CD4-positive, alpha-beta T cell treated with Interferon gamma for 1 hour (primary cell): ENCODE data around the gene CES2.
"Not testable (repeated sequence)": the region's sequence is repeated elsewhere in the genome, so short reads cannot be mapped to it uniquely, and the experiment has no call there.

Source experiments
- DNase-seq: peaks from one replicate; pipeline ENCODE4 v3.0.0-alpha.2; 2020

Gene CES2

DNA sequence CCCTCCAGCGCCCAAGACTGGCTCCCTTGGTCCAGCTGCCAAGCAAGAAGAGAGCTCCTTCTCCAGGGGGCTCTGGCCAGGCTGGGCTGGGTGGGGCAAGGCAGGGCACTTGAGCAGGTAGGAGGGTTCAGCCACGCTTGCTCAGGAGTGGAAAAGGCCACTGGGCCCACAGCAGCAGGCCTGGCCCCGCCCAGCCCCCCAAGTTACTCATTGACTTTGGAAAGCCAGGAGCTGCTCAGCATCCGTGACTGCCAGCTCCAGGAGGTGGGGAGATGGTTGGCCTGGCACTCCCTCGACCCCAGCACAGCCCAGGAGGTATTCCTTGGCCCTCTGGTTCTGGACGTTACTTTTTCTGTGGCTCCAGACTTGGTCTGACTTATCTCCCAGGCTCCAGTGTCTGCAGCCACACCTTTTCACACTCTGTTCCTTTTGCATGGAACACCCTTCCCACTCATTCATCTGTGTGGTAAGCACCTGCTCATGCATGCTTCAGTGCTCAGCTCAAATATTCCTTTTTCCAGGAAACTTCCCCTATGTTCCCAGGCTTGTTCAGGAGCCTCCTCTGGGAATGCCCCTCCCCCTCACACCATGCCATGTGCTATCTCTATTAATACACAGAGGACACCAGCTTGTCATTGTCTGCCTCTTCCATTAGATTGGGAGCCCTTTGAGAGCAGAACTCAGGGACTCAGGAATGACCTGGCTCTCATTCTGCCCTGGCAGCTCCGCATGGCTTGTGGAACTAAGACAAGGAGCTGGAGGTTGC is 16.3 kb upstream of the CES2 start, which contains the start of gene CDH16:
CDH16 (minus strand) TSS at position 83 of the 766 bp plus-strand sequence. CDS start 820 bp downstream, outside the sequence.
- no peak for DNase-seq

DNA sequence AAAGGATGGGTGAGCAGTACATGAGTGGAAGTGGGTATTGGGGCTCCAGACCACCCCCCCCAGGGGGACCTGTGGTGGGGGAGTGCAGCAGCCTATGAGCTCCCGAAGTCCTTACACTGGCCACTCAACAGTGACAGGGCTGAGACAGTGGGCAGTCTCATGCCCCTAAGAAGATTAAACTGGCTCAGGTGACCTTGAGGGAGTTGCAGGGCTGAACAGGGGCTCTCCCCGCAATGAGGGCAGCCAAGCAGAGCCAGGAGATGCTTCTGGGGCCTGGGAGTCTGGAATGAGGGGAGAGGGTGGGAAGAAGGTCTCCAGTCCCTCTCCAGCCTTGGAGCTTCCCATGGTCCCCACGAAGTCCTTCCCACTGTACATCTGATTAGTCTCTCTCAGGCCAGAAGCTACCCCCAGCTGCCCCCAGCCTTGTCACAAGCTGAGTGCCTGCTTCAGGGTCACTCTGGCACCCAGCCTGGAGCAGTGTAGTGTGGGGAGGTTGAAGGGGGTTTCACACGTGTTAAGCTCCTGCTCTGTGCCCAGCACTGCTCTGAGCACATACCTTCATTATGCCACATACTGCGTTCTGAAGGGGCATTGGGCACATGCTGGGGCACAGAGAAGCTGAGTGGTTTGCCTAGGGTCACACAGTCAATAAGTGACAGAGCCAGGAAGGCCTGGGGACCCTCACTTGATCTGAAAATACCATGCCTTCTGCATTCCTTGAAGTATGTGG is 15.6 kb upstream of the CES2 start:
- DNase-seq: no peak

DNA sequence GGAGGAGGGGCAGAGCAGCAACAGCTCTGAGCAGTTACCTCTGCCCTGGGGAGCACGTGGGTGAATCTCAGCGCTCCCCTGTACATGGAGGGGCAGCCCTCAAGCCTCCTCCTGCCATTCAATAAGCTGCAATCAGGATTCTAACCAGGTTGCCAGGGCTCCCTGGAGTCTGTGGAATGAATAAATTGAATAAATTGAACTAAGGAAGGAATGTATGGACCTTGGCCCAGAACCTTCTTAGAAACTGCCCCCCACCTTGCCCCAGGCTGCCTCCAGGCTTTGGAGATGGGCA is 15.1 kb upstream of the CES2 start:
- no peak for DNase-seq

DNA sequence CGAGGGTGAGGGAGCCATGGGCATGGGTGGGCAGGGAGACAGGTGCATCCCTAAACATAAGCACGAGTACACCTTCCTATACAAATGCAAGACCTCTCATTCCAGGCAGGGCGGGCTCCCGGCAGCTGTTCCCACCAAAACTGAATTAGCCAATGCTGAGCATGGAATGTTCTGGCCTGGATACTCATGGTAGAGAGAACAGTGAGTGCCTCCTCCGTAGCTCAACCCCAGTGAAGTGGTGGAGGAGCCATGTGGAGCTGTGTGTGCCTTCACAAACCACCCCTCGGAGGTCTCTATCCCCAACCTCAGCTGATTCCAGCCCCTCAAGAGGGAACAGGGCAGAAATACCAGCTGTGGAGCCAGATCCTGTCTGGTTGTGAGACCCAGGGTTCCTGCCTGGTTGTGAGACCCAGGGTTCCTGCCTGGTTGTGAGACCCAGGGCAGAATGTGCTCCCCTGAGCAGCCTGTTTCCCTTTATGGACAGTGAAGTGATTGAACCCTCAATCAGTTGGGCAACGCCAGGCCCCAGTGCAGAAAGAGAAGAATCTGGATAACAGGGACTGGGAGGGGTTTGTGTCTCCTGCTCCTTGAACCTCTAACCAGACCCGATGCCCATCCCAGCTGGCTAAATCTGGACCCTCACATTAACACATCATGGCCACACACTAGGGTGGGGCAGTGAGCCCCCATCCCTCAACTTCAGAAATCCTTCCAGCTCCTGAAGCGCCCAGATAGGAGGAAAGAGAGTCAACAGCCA is 14.2 kb upstream of the CES2 start:
- no peak for DNase-seq

DNA sequence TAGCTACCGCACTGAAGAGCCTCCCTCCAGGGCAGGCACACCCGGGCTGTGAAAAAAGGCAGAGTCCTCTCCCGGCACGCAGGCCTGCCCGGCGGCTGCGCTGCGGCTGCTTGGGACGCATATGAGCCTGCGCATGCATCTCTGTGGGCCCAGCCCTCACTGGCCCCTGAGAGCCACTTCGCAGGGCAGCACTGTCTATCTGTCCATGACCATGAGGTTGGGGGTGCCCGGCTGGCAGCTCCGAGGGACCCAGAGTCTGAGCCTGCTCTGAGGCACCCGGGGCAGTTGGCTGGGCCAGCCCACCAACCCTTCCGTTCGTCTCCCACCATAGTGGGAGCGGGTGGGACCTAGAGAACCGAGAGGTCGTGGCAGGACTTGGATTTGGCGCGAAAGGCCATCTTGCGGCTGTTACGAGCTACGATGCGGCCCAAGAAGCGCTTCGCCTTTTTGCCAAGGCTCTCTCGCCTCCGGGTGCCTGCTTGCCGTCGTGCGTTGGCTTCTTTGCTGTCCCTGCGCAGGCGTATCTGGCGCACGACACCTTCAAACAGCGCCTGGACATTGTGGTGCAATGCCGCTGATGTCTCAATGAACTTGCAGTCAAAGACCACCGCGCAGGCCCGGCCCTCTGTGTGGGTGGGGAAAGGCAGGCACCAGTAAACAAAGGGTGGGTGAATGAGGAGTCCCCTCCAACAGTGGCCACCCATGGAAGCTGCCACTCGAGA is 13.4 kb upstream of the CES2 start:
- DNase-seq: no peak

DNA sequence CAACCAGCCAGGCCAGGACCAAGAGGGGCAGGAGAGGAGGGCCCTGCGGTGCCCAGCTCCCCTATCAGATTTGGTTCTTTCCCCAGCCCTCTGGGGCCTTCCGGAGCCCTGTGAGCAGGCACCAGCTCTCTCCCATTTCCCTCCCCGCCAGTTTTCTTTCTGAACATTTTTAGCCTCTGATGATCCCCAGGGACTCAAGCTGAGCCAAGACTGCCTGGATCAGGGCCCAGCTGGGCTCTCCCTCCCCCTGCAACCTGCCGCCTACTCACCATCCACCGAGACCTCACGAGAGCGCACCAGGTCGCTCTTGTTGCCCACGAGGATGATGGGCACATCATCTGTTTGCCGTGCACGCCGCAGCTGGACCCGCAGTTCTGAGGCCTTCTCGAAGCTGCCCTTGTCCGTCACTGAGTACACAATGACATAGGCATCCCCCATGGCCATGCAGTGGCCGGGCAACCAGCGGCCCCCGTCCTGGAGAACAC is 12.0 kb upstream of the CES2 start:
- DNase-seq: no peak

DNA sequence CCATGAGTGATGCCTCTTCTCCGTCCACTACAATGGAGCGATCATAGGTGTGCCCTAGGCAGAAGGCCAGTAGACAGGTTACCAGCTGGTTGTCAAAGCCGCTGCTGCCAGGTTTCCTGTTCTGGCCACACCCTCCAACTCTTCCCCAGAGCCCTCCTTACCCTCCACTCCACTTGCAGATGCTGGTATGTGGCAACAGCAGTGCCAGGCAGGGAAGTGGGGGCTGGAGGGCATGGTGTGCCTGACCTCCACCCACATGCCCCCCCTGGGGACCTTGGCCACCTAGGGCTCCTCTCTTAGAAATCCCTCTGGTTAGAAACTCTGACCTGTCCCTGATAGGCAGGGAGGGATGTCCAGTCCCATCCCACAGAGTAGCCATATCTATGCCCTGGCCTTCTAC is 11.4 kb upstream of the CES2 start:
- DNase-seq: no peak

DNA sequence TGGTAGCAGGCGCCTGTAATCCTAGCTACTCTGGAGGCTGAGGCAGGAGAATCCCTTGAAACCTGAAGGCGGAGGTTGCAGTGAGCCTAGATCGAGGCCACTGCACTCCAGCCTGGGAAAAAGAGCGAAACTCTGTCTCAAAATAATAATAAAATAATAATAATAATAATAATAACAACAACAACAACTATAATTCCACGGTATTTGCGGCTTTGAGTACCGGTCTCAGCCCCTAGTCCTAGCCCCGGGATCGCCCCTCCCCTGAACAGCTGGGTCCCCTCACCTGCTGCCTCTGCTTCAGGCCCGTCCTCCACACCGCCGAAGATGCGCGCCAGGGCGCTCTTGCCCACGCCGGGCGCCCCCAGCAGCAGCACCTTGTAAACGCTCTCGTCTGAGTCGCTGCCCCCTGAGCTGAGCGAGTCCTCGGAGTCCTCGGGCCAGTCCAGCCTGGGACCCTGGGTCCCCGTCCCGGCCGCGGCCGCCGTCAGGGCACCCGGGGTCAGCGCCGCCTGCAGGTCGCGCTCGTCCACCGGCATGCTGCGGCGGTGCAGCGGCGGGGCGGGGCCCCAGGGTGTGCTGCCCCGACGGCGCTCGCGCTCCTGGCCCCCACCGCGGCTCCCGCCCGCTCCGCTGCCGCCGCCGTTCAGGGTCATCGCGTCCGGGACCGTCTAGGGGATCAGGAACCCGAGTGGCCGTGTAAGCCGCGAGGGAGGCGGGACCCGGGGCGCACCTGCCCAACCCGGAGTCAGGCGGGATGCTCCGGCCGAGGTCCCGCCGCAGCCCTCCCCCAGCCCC is 10.6 kb upstream of the CES2 start:
- DNase-seq: peak; percentile 28

DNA sequence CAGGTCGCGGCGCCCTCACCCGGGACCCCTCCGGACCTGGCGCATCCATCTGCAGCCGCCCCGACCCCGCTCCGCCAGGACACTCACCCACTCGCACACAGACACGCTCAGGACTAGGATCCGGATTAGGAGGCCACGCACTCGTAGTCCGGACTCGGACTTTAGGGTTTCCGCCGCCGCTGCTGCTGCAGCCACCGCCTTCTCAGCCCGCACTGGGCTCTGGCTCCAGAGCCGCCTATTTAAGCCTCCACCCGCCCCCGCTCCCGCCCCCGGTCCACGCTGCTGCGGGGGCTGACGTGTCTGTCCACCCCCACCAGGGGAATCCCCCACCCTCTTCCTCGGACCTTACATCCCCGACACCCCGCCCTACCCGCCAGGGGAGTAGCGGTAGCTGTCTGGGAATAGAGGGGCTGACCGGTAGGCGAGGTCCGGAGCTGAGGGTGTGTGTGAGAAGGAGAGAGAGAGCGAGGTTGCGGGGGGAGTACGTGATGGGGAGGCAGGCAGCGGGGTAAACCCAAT is 9.9 kb upstream of the CES2 start, which contains the start of gene RRAD:
RRAD (minus strand) TSS at position 214 of the 519 bp plus-strand sequence. CDS start 356 bp downstream, outside the sequence.
- DNase-seq: peak; percentile 43

DNA sequence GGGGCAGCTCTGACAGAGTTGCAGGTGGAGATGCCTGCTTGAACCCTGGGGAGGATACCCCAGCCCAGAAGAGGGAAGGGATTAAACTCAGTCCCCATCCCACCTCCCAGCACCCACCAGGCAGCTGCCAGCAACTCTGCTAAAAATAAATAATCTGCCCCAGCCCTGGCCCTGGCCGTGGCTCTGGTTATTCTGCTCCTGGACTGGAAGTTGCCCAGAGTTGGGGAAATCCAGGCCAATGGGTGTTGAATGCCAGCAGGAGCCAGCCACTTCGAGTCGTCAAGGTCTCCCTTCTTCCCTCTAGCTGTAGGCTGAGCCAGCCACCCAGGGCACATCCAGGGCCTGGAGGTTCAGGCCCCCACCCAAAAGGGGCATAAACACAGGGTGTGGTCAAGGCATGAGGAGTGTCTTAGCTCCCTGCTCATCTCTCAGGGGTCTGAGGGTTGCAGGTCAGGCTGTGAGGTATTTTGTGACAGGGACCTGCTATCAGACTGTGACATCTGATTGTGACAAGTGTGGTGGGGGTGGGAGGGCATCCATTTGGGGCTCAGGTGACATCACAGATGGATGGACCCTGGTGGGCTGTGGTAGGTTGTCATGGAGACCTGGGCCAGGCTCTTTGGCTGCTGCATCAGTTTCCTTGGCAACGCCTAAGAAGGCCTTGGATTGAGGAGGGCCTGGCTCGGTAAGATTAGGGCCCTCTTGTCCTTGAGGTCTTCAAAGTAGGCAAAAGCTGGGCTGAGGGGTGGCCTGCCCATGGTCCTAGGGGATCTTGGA is 9.0 kb upstream of the CES2 start:
- no peak for DNase-seq

DNA sequence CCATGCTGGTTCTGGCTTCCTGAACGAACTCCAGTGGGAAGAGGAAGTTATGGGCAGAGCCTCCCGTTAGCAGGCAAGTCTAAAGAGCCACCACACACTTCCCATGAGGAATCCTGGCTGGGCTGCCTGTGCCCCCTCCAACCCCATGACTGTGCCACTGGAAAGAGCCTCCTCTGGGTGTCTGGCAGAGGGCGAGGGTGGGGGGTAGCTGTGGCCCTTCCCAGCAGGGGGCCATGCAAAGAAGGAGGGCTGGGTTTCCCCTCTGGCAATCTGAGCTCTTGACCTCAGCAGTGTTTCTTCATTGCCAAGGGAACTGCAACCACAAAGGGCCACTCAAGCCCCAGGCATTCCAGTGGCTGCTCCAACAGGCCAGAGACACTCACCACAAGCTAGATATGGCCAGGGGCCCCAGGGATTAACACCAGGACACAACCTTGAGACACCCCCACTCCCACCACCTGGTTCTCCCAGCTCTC is 8.3 kb upstream of the CES2 start:
- peak; percentile 14 for DNase-seq

DNA sequence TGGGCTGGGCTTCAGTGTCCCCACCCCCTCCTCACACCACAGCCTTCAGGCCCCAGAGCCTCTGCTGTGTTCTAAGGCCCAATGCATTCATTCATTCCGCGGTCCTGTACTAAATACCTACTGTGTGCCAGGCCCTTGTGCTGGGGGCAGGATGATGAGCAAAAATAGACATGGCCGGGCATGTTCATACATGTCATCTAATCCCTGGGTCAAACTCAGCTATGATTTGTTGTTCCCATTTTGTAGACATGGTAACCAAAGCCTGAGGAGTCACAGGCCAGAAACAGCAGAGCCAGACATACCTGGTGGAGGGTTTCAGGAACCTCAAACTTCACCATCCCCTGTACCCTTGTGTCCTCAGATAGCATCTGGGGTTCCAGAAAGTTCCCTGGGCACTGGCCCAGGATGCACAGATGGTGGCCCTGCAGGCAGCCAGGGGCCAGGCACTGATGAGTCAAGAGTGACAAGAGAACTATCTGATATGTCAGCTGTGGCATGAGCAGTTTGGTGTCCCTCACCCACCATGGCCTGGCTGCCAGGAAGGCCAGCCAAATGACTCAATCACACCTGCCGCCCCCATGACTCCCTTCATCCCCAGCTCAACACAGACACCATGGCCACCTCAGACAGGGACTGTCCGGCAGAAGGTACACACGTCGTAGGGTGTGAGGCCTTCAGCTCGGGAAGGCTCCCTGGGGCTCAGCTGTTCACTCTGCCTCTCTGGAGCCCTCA is 7.2 kb upstream of the CES2 start:
- DNase-seq: no peak

DNA sequence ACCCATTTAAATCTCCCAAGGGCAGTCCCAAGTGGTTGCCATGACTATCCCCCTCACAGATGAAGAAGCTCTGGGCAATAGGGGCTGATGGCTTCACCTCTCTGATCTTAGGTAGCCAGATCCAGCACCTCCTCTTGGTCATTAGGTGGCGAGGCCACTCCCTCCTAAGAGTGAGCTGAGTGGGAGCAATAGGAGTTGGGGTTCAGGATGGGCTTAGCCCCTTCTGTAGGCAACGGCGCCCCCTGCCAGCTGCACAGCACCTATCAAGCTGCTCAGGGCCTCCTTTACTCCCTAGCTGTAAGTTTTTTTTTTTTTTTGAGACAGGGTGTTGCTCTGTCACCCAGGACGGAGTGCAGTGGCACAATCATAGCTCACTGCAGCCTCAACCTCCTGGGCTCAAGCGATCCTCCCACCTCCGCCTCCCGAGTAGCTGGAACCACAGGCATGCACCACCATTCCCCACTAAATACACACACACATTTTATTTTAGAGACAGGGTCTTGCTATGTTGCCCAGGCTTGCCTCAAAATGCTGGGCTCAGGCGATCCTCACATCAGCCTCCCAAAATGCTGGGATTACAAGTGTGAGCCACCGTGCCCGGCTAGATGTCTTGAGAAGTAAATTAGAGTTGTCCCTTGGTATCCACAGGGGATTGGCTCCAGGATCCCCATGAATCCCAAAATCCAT is 6.5 kb upstream of the CES2 start:
- DNase-seq: peak; percentile 14

DNA sequence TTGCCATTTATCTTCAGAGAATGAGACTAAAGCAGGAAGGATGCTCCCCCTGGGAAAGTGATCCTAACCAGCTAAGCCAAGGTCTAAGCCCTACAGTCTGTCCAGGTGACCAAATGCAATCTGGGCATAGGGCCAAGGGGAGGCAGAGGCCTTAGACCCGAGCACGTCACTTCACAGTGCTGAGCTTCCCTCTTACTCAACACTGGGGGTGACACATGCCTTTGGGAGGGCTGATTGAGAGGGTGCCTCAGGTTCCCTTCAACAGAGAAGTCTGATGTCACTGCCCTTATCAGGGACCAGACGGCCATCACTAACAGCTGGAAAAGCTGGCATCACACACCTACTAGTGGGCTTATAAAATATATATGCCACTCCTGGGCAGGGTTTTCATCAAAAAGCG is 5.1 kb upstream of the CES2 start:
- DNase-seq: no peak

DNA sequence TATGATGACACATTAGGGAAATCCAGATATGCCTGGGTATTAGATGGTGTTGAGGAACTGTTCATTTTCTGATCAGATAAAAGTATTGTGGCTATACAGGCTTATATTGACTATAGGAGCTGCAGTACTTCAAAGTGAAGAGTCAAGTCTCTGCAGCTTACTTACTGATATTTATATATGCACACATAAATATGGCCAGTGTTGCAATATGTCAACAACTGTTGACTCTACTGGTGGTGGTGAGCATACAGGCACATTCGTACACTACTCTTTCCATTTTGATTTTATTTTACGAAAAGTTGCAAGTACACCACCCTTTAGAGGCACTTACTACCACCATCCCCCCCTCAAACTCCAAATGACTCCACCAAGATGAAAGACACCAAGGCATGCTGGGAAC is 3.7 kb upstream of the CES2 start:
- DNase-seq: no peak

DNA sequence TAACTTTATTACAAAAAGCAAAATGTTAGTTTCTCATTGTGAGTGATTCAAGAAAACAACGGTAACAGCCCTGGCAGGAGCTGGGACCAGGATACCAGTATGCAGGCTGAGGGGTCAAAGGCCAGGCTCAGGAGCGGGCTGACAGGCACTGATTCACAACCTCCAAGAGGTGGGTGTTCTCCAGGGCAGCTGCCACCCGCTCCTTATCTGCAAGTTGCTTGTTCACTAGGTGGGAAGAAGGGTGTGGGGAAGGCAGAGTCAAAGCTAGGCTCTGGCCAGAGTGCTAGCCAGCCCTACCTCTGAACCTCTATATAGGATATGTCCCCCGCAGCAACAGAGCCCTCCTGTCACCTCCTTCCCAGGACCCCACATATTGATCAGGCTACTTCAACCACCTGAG is 3.2 kb upstream of the CES2 start:
- DNase-seq: no peak

DNA sequence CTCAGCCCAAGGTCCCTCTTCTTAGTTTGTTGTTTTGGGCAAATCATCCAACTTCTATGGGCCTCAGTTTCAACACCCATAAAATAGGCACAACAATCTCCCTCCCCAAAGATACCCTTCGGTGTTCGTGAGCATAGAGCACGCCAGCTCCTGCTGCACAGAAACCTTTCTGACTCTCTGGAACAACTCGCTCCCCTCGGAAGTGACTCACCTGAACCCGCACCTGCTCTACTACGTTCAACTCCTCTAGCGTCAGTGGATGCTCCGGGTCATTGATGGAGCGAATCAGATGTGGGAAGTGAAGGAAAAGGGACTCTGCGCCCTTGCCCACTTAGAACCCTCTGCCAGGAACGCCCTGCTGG is 1.6 kb upstream of the CES2 start:
- no peak for DNase-seq

DNA sequence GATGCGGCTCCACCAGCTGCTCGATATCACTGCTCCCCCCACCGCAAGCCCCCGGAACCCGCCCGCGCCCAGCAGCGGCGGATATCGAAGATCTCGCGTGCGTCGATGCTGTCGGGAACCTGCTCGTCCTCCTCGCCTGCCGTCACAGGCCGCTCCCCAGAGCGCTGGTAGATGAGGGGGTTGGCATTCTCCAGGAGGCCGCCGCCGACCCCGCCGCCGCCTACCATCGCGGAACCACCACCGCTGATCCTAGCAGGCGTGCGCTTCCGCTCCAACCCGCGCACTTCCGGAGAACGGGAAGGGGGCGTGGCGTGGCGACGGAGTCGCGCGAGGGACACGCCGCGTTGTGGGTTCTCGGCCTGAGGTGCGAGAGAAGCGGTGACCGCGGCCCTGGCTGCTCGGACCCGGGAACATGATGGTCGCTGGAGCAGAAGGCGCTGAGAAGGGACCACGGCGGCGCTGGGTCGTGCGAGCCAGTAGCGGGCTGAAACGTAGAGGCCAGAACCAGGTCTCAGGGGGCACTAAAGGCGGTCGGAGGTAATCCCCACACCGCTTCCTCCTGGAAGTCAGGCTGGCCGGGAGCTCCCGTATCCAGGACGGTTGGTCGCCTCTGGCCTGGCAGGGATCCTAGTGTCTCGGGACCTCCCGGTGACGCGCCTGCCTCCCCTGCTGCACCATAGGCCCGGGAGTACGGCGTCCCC is 1.0 kb upstream of the CES2 start, which contains the start of gene CIAO2B:
CIAO2B (minus strand) TSS at position 265 of the 701 bp plus-strand sequence; CDS start at position 227, 38 bp downstream.
- peak; percentile 86 for DNase-seq

DNA sequence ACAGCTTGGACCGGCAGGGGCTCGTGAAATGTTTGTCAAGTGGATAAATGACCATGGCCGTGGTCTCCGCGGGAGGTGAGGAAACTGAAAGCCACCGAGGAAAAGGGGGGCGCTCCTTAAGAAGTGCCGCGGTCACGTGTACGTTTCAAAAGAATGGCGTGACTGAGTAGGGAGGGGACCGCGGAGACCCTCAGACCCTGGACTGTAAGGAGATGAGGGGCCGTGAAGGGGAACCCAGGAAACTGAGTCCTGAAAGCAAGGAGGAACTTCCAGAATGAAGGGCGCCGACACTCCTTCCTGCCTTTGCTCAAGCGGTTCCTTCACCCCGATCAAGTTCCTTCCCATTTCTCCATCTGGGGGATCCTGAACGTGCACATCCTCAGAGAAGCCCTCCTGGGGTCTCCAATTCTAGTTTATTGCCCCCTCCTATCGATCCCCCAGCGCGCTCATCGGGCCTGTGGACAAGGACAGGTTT is 440 bp upstream of the CES2 start:
- not testable (repeated sequence) for DNase-seq
